ENCODE data around the gene MZF1. TPM values are rescaled to one million over a fixed set of nuclear protein-coding genes. Genes with fewer than 3 reads are reported as not detected.
A peak's percentile ranks its signal among the peaks of the same experiment; 100 is the strongest.

MZF1 gene
- total and polyA plus RNA-seq, 2 experiments from 2014 or later = 9.0 to 20.8 TPM

DNA sequence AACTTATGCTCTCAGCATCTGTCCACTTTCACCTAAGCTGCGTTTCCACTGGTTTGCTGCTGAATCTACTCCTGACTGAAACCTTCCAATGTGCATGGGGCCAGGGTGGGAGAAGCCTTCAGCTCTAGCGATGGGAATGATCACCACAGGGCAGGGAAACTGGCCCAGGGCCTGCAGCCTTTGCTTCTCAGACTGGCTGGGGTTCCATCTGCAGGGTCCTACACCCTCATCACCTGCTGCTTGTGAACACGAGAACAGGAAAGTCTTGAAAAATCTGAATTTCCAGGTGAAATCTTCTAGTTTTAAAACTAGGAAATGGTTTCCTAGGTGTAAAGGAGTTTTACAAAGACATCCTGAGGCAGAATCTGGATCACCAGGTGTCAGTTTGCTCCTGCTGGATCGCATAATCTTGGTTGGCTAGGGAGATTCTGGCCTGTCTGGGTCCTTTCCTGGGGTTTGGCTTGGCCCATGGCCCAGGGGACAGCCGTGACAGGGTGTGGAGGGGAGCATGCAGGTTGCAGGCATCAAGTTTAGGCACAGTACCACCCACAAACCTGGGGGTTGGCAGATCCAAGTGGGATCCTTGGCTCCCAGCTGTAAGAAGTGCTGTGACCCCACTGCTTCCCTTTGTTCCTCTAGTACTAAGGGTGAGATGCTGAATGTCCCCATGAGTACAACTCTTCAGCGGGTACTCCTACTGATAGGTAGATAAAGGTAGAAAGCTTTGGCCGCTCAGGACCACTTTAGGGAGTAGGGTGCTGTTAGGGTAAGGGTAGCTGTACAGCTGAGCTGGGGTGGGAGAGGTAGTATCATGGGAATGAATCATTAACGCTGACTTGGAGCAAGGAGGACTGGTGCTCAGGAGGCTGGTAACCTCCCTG is 12.9 kb downstream of the MZF1 start:
- Histone ChIP-seq H4K20me1 (ENCODE audit: insufficient read depth) (no peaks in the 10 kb centered on the region), H3K4me1 (ENCODE audit: insufficient read depth) (peaks cover 25% of the 10 kb centered on the region), H2AFZ (peak overlapping the region; percentile 74), H3F3A (ENCODE audit: insufficient read depth) (peaks cover 34% of the 10 kb centered on the region), H3K36me3 (ENCODE audit: low read depth) (peaks cover 3% of the 10 kb centered on the region; the same call in 1 of the 2 replicates), H3K4me2 (ENCODE audit: unreplicated experiment) (peak overlapping the region; percentile 91), H3K9me3 (ENCODE audit: low read depth) (no peaks in the 10 kb centered on the region), H3K79me2 (ENCODE audit: insufficient read depth) (peaks cover 29% of the 10 kb centered on the region), H3K27me3 (replicated peaks; ENCODE audit: insufficient read depth) (no peaks in the 10 kb centered on the region), H3K27ac (peak overlapping the region; percentile 96), H3K4me3 (peak overlapping the region; percentile 83), H3K9ac (peak overlapping the region; percentile 96), H3K9me2 (ENCODE audit: insufficient read depth) (no peaks in the 10 kb centered on the region)
- in situ Hi-C loops (cut with MboI) = no loop called here
- peak; percentile 30 for DNase-seq
- 64 to 70% methylated on average over 8 of the region's 8 CpGs for WGBS, 2 experiments (ENCODE audit: low coverage in 1 of 2, low lambda C conversion rate in 2 of 2, missing lambda C conversion rate in 2 of 2)
- no peak for TF ChIP-seq EZH2phosphoT487 (IDR thresholded peaks at IDR 0.05; ENCODE audit: insufficient read depth, low read depth)
- no peak for TF ChIP-seq EZH2 (IDR thresholded peaks at IDR 0.05; ENCODE audit: insufficient read depth, poor library complexity, severe bottlenecking)

GRCh38 chr19:58559275-58560006 is 13.7 kb downstream of the MZF1 start:
- peak; percentile 94 for DNase-seq
- peaks cover 32% of the 10 kb centered on the region for H3K79me2 ChIP-seq (ENCODE audit: insufficient read depth)
- peak overlapping the region; percentile 74 for H2AFZ ChIP-seq
- TF ChIP-seq EZH2phosphoT487 (IDR thresholded peaks at IDR 0.05; ENCODE audit: insufficient read depth, low read depth) (no peak), EZH2 (IDR thresholded peaks at IDR 0.05; ENCODE audit: insufficient read depth, poor library complexity, severe bottlenecking) (no peak)
- WGBS, 2 experiments (ENCODE audit: low coverage in 1 of 2, low lambda C conversion rate in 2 of 2, missing lambda C conversion rate in 2 of 2) = 1 to 2% methylated on average over 29 to 32 of the region's 33 CpGs
- peak overlapping the region; percentile 83 for H3K4me3 ChIP-seq
- in situ Hi-C loops (cut with MboI) = no loop called here
- H3F3A ChIP-seq (ENCODE audit: insufficient read depth) = peaks cover 34% of the 10 kb centered on the region
- no peaks in the 10 kb centered on the region for H3K9me2 ChIP-seq (ENCODE audit: insufficient read depth)
- H3K9ac ChIP-seq = peak overlapping the region; percentile 96
- peaks cover 3% of the 10 kb centered on the region; the same call in 1 of the 2 replicates for H3K36me3 ChIP-seq (ENCODE audit: low read depth)
- H3K27ac ChIP-seq = peak overlapping the region; percentile 96
- peak overlapping the region; percentile 91 for H3K4me2 ChIP-seq (ENCODE audit: unreplicated experiment)
- H4K20me1 ChIP-seq (ENCODE audit: insufficient read depth) = no peaks in the 10 kb centered on the region
- no peaks in the 10 kb centered on the region for H3K9me3 ChIP-seq (ENCODE audit: low read depth)
- no peaks in the 10 kb centered on the region for H3K27me3 ChIP-seq (replicated peaks; ENCODE audit: insufficient read depth)
- H3K4me1 ChIP-seq (ENCODE audit: insufficient read depth) = peaks cover 26% of the 10 kb centered on the region

DNA sequence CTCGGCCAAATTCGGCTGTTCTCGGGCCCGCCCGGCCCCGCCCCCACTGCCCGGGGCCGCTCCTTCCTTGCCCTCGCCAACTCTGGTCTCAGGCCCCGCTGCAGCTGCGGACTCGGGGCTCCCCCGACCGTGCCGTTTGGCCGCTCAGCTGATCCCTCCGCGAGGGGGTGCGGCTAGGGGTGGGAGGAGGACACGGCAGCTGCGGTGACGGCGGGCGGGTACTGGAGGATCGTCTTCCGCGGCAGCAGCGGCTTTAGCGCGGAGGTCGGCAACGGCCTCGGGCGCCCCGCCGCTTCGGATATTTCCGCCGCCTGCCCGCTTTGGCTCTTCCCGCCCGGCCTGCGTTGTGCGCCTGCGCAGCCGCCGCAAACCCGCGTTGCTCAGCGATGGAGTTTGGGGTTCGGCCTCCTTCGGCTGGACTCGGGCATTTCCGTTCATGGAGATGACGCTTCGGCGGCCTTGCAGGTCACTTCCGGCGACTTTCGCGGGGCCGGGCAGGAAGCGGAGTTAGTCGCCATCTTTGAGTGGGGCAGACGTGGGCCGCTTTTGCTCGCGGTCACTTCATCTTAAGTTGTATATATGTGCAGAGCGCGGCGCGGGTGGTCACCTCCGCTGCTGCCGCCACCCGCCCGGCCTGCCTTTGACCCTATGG is 14.4 kb downstream of the MZF1 start:
- 0 to 1% methylated on average over 49 to 59 of the region's 76 CpGs for WGBS, 2 experiments (ENCODE audit: low coverage in 1 of 2, low lambda C conversion rate in 2 of 2, missing lambda C conversion rate in 2 of 2)
- H4K20me1 ChIP-seq (ENCODE audit: insufficient read depth) = no peaks in the 10 kb centered on the region
- peak; percentile 99 for DNase-seq
- H3K27me3 ChIP-seq (replicated peaks; ENCODE audit: insufficient read depth) = no peaks in the 10 kb centered on the region
- H3K9me2 ChIP-seq (ENCODE audit: insufficient read depth) = no peaks in the 10 kb centered on the region
- in situ Hi-C loops (cut with MboI) = no loop called here
- H3K27ac ChIP-seq = peak overlapping the region; percentile 96
- TF ChIP-seq EZH2 (IDR thresholded peaks at IDR 0.05; ENCODE audit: insufficient read depth, poor library complexity, severe bottlenecking) (no peak), EZH2phosphoT487 (IDR thresholded peaks at IDR 0.05; ENCODE audit: insufficient read depth, low read depth) (no peak)
- H3F3A ChIP-seq (ENCODE audit: insufficient read depth) = peaks cover 34% of the 10 kb centered on the region
- peaks cover 39% of the 10 kb centered on the region for H3K79me2 ChIP-seq (ENCODE audit: insufficient read depth)
- peak overlapping the region; percentile 96 for H3K9ac ChIP-seq
- peaks cover 3% of the 10 kb centered on the region; the same call in 1 of the 2 replicates for H3K36me3 ChIP-seq (ENCODE audit: low read depth)
- no peaks in the 10 kb centered on the region for H3K9me3 ChIP-seq (ENCODE audit: low read depth)
- peak overlapping the region; percentile 91 for H3K4me2 ChIP-seq (ENCODE audit: unreplicated experiment)
- H3K4me3 ChIP-seq = peak overlapping the region; percentile 83
- H2AFZ ChIP-seq = peak overlapping the region; percentile 74
- H3K4me1 ChIP-seq (ENCODE audit: insufficient read depth) = peaks cover 32% of the 10 kb centered on the region

GRCh38 chr19:58558066-58558622 is 15.0 kb downstream of the MZF1 start, which contains the start of gene UBE2M:
Gene UBE2M, minus strand, starts transcription at chr19:58558611. Its CDS starts 230 bp downstream, at chr19:58558381.
- H3K27ac ChIP-seq = peak within 1 kb of the TSS; percentile 96
- DNase-seq = peak; percentile 77
- peak within 1 kb of the TSS; percentile 96 for H3K9ac ChIP-seq
- H3K79me2 ChIP-seq (ENCODE audit: insufficient read depth) = peaks cover 45% of the 10 kb centered on the region
- no peaks in the 10 kb centered on the region for H4K20me1 ChIP-seq (ENCODE audit: insufficient read depth)
- no peaks in the 10 kb centered on the region for H3K27me3 ChIP-seq (replicated peaks; ENCODE audit: insufficient read depth)
- H2AFZ ChIP-seq = peak within 1 kb of the TSS; percentile 74
- H3K4me2 ChIP-seq (ENCODE audit: unreplicated experiment) = peak within 1 kb of the TSS; percentile 91
- H3F3A ChIP-seq (ENCODE audit: insufficient read depth) = peaks cover 34% of the 10 kb centered on the region
- H3K4me1 ChIP-seq (ENCODE audit: insufficient read depth) = peaks cover 30% of the 10 kb centered on the region
- peaks cover 3% of the 10 kb centered on the region; the same call in 1 of the 2 replicates for H3K36me3 ChIP-seq (ENCODE audit: low read depth)
- in situ Hi-C loops (cut with MboI) = no loop called here
- WGBS, 2 experiments (ENCODE audit: low coverage in 1 of 2, low lambda C conversion rate in 2 of 2, missing lambda C conversion rate in 2 of 2) = 0 to 1% methylated on average over 11 to 61 of the region's 62 CpGs
- H3K4me3 ChIP-seq = peak within 1 kb of the TSS; percentile 83
- TF ChIP-seq EZH2 (IDR thresholded peaks at IDR 0.05; ENCODE audit: insufficient read depth, poor library complexity, severe bottlenecking) (no peak), EZH2phosphoT487 (IDR thresholded peaks at IDR 0.05; ENCODE audit: insufficient read depth, low read depth) (no peak)
- no peaks in the 10 kb centered on the region for H3K9me2 ChIP-seq (ENCODE audit: insufficient read depth)
- no peaks in the 10 kb centered on the region for H3K9me3 ChIP-seq (ENCODE audit: low read depth)

Data from GM23248 (cell line).